ENCODE results near the gene PTPRM. TPM values are rescaled to one million over a fixed set of nuclear protein-coding genes. Genes with fewer than 3 reads are reported as not detected.

PTPRM gene
- total and polyA plus RNA-seq, 2 of the 4 experiments (the other 2 are of a cell fraction): 28.3 to 51.2 TPM

- Histone ChIP-seq H3K23ac (ENCODE audit: low read depth, low read length) (no peak overlapping the region), H4K91ac (ENCODE audit: insufficient read depth, low read depth, low read length) (no peak overlapping the region), H4K20me1 (ENCODE audit: insufficient read depth, low read length) (no peaks in the 10 kb centered on the region), H2BK5ac (ENCODE audit: low read depth, low read length, poor library complexity, severe bottlenecking) (no peak overlapping the region), H2BK120ac (ENCODE audit: low read depth, low read length) (no peak overlapping the region), H2BK15ac (ENCODE audit: low read depth, low read length) (no peak overlapping the region), H2AK9ac (replicated peaks; ENCODE audit: low read depth, low read length, poor library complexity) (no peak overlapping the region), H2AK5ac (ENCODE audit: low read depth, low read length) (no peak overlapping the region), H3K4me1 (ENCODE audit: control insufficient read depth, insufficient read depth, low read length) (peaks cover 4% of the 10 kb centered on the region), H4K5ac (ENCODE audit: low read depth, low read length) (no peak overlapping the region), H3K4ac (ENCODE audit: low read depth, low read length) (no peak overlapping the region), H3K18ac (ENCODE audit: low read depth, low read length) (no peak overlapping the region), H3K56ac (ENCODE audit: extremely low read depth, insufficient read depth, low read length) (no peak overlapping the region), H3K79me1 (ENCODE audit: low read depth in 1 of 2, low read length in 2 of 2) (no peaks in the 10 kb centered on the region), H3K27ac (ENCODE audit: insufficient read depth, low read length) (no peak overlapping the region), H3K9me3 (ENCODE audit: control insufficient read depth, insufficient read depth, low read length) (no peaks in the 10 kb centered on the region), H3K9ac (ENCODE audit: low read depth, low read length) (no peak overlapping the region), H3K36me3 (ENCODE audit: control insufficient read depth, insufficient read depth, low read length) (peaks cover 3% of the 10 kb centered on the region; the same call in 1 of the 2 replicates), H3K4me3 (ENCODE audit: insufficient read depth, low read depth, low read length) (no peak overlapping the region), H3K4me2 (ENCODE audit: low read depth, low read length) (no peak overlapping the region), H3K14ac (replicated peaks; ENCODE audit: low read depth, low read length) (no peak overlapping the region), H4K8ac (ENCODE audit: low read depth in 2 of 2, low read length in 2 of 2) (no peak overlapping the region), H2AFZ (replicated peaks; ENCODE audit: low read length, poor library complexity) (no peak overlapping the region), H2BK20ac (ENCODE audit: low read depth, low read length) (no peak overlapping the region), H3K9me1 (ENCODE audit: insufficient read depth, low read length) (peaks cover 6% of the 10 kb centered on the region; the same call in 1 of the 2 replicates), H3K27me3 (ENCODE audit: control insufficient read depth, insufficient read depth, low read length) (no peaks in the 10 kb centered on the region)
- dilution Hi-C loops (cut with HindIII; ENCODE audit: low sequenced_read_pairs, unreplicated experiment) (no loop called here), in situ Hi-C loops (cut with MboI; ENCODE audit: low sequenced_read_pairs) (no loop called here), intact Hi-C loops (cut with micrococcal nuclease) (no loop called here)
- ATAC-seq (ENCODE audit: low read depth) (peak; percentile 29; the same call in 1 of the 2 replicates), DNase-seq (peak; percentile 59)
- CTCF ChIA-PET: no interaction called here
- no TSS peak for BruUV-seq (replicated peaks)
- POLR2A ChIA-PET (ENCODE audit: unreplicated experiment): no interaction called here
- TF ChIP-seq USF2 (IDR thresholded peaks at IDR 0.05; ENCODE audit: low read depth, low read length): no peak
- no peak for TF ChIP-seq MXI1 (IDR thresholded peaks at IDR 0.05; ENCODE audit: borderline replicate concordance, low read depth, low read length)
- no peak for TF ChIP-seq RFX5 (IDR thresholded peaks at IDR 0.05; ENCODE audit: low read depth, low read length)
- TF ChIP-seq MAZ (IDR thresholded peaks at IDR 0.05; ENCODE audit: borderline replicate concordance, low read depth, low read length): no peak
- no peak for TF ChIP-seq MAFK (IDR thresholded peaks at IDR 0.05; ENCODE audit: low read depth, low read length)
- TF ChIP-seq CHD1 (IDR thresholded peaks at IDR 0.05; ENCODE audit: low read depth, low read length): no peak
- TF ChIP-seq ELK1 (IDR thresholded peaks at IDR 0.05; ENCODE audit: borderline replicate concordance, low read depth, low read length): no peak
- TF ChIP-seq POLR2A (IDR thresholded peaks at IDR 0.05; ENCODE audit: low read depth, low read length): no peak
- TF ChIP-seq RCOR1 (IDR thresholded peaks at IDR 0.05; ENCODE audit: insufficient replicate concordance, low read length): no peak
- no peak for TF ChIP-seq CEBPB (IDR thresholded peaks at IDR 0.05; ENCODE audit: low read depth, low read length)
- TF ChIP-seq BHLHE40 (IDR thresholded peaks at IDR 0.05; ENCODE audit: low read depth, low read length): no peak
- TF ChIP-seq RAD21 (IDR thresholded peaks at IDR 0.05; ENCODE audit: low read length): no peak
- no peak for TF ChIP-seq NFE2L2 (IDR thresholded peaks at IDR 0.05; ENCODE audit: low read depth, low read length)
- TF ChIP-seq FOS (IDR thresholded peaks at IDR 0.05; ENCODE audit: low read depth, low read length): no peak
- TF ChIP-seq SMC3 (IDR thresholded peaks at IDR 0.05; ENCODE audit: low read depth, low read length): no peak
- TF ChIP-seq CTCF (conservative IDR thresholded peaks at IDR 0.05; ENCODE audit: low read depth, low read length): no peak
- 70% methylated on average over 2 of the region's 2 CpGs; no CpG with 5 or more reads in 1 of the 2 experiments for WGBS, 2 experiments (ENCODE audit: extremely low coverage in 2 of 2, insufficient read length in 1 of 2)
Measured at GRCh38 chr18:8254654-8255053, 687.5 kb downstream of the PTPRM start.
